ENCODE results near the gene SCYGR1.

DNA sequence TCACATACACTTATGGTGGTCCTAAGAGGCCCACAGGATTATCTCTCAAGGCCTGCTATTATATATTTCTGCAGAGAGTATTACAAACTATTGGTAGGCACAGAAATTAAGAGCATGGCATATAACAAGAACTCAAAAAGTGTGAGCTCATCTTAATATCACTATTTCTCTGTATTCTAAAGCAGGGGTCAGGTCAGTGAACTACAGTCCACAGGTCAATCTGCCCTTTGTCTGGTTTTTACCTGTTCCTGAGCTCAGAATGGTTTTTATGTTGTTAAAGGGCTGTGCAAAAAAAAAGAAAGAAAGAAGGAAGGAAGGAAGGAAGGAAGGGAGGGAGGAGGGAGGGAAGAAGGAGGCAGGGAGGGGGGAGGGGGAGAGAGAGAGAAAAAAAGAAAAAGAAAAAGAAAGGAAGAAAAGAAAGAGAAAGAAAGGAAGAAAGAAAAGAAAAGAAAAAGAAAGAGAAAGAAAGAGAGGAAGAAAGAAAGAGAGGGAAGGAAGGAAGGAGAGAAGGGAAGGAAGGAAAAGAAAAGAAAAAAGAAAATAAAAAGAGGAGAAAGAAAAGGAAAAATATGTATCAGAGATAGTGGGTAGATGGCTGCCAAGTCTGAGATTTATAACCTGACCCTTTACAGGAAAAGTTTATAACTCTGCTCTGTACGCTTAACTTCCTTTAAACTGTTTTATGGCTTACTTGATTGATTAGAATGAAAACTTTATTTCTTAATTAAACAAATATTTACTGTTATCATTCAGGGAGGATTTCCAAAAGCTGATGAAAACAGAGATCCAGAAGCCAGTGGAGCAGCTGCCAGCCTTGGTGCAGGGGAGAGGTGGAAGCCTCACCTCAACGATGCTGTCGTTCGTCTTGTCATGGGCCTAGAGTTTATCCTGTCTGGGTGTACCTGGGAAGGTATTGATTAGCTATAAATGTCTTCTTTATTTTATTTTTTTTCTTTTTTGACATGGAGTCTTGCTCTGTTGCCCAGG is 11.2 kb upstream of the SCYGR1 start:
- TF ChIP-seq, protein P1, sequence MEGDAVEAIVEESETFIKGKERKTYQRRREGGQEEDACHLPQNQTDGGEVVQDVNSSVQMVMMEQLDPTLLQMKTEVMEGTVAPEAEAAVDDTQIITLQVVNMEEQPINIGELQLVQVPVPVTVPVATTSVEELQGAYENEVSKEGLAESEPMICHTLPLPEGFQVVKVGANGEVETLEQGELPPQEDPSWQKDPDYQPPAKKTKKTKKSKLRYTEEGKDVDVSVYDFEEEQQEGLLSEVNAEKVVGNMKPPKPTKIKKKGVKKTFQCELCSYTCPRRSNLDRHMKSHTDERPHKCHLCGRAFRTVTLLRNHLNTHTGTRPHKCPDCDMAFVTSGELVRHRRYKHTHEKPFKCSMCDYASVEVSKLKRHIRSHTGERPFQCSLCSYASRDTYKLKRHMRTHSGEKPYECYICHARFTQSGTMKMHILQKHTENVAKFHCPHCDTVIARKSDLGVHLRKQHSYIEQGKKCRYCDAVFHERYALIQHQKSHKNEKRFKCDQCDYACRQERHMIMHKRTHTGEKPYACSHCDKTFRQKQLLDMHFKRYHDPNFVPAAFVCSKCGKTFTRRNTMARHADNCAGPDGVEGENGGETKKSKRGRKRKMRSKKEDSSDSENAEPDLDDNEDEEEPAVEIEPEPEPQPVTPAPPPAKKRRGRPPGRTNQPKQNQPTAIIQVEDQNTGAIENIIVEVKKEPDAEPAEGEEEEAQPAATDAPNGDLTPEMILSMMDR (conservative IDR thresholded peaks at IDR 0.05 in 1 of 2, IDR thresholded peaks at IDR 0.05 in 1 of 2; ENCODE audit: extremely low read depth in 1 of 2, insufficient read depth in 1 of 2, low read depth in 1 of 2, low read length in 2 of 2): no peak
- no peak for TF ChIP-seq EZH2 (IDR thresholded peaks at IDR 0.05; ENCODE audit: borderline replicate concordance, low read length)

Data from mammary epithelial cell (primary cell).